ENCODE results near the gene SOCS6.
"Not testable (repeated sequence)": the region's sequence is repeated elsewhere in the genome, so short reads cannot be mapped to it uniquely, and the experiment has no call there.

DNA sequence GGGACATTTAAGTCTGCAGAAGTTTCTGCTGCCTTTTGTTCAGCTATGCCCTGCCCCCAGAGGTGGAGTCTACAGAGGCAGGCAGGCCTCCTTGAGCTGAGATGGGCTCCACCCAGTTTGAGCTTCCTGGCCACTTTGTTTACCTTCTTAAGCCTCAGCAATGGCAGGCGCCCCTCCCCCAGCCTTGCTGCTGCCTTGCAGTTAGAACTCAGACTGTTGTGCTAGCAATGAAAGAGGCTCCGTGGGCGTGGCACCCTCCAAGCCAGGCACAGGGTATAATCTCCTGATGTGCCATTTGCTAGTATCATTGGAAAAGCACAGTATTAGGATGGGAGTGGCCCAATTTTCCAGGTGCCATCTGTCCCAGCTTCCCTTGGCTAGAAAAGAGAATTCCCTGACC, 59.6 kb downstream of the SOCS6 start:
- TF ChIP-seq, protein P1, sequence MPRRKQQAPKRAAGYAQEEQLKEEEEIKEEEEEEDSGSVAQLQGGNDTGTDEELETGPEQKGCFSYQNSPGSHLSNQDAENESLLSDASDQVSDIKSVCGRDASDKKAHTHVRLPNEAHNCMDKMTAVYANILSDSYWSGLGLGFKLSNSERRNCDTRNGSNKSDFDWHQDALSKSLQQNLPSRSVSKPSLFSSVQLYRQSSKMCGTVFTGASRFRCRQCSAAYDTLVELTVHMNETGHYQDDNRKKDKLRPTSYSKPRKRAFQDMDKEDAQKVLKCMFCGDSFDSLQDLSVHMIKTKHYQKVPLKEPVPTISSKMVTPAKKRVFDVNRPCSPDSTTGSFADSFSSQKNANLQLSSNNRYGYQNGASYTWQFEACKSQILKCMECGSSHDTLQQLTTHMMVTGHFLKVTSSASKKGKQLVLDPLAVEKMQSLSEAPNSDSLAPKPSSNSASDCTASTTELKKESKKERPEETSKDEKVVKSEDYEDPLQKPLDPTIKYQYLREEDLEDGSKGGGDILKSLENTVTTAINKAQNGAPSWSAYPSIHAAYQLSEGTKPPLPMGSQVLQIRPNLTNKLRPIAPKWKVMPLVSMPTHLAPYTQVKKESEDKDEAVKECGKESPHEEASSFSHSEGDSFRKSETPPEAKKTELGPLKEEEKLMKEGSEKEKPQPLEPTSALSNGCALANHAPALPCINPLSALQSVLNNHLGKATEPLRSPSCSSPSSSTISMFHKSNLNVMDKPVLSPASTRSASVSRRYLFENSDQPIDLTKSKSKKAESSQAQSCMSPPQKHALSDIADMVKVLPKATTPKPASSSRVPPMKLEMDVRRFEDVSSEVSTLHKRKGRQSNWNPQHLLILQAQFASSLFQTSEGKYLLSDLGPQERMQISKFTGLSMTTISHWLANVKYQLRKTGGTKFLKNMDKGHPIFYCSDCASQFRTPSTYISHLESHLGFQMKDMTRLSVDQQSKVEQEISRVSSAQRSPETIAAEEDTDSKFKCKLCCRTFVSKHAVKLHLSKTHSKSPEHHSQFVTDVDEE (CRISPR knock-in tag; IDR thresholded peaks at IDR 0.05), result not testable (repeated sequence)
- TF ChIP-seq ZFP30 (CRISPR knock-in tag; IDR thresholded peaks at IDR 0.05); ZNF70 (CRISPR knock-in tag; IDR thresholded peaks at IDR 0.05); ZFP3 (CRISPR knock-in tag; IDR thresholded peaks at IDR 0.05); RARB (CRISPR knock-in tag; IDR thresholded peaks at IDR 0.05); OSR1 (CRISPR knock-in tag; IDR thresholded peaks at IDR 0.05); ARNTL (CRISPR knock-in tag; IDR thresholded peaks at IDR 0.05; ENCODE audit: borderline replicate concordance, low read depth); ZNF565 (CRISPR knock-in tag; conservative IDR thresholded peaks at IDR 0.05; ENCODE audit: low read depth): not testable (repeated sequence)
- TF ChIP-seq, protein P2, sequence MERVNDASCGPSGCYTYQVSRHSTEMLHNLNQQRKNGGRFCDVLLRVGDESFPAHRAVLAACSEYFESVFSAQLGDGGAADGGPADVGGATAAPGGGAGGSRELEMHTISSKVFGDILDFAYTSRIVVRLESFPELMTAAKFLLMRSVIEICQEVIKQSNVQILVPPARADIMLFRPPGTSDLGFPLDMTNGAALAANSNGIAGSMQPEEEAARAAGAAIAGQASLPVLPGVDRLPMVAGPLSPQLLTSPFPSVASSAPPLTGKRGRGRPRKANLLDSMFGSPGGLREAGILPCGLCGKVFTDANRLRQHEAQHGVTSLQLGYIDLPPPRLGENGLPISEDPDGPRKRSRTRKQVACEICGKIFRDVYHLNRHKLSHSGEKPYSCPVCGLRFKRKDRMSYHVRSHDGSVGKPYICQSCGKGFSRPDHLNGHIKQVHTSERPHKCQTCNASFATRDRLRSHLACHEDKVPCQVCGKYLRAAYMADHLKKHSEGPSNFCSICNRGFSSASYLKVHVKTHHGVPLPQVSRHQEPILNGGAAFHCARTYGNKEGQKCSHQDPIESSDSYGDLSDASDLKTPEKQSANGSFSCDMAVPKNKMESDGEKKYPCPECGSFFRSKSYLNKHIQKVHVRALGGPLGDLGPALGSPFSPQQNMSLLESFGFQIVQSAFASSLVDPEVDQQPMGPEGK (CRISPR knock-in tag; IDR thresholded peaks at IDR 0.05; ENCODE audit: borderline replicate concordance), result not testable (repeated sequence)
- TF ChIP-seq, protein P3, sequence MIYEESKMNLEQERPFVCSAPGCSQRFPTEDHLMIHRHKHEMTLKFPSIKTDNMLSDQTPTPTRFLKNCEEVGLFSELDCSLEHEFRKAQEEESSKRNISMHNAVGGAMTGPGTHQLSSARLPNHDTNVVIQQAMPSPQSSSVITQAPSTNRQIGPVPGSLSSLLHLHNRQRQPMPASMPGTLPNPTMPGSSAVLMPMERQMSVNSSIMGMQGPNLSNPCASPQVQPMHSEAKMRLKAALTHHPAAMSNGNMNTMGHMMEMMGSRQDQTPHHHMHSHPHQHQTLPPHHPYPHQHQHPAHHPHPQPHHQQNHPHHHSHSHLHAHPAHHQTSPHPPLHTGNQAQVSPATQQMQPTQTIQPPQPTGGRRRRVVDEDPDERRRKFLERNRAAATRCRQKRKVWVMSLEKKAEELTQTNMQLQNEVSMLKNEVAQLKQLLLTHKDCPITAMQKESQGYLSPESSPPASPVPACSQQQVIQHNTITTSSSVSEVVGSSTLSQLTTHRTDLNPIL (CRISPR knock-in tag; IDR thresholded peaks at IDR 0.05; ENCODE audit: low read depth), result not testable (repeated sequence)
- TF ChIP-seq, protein P4, sequence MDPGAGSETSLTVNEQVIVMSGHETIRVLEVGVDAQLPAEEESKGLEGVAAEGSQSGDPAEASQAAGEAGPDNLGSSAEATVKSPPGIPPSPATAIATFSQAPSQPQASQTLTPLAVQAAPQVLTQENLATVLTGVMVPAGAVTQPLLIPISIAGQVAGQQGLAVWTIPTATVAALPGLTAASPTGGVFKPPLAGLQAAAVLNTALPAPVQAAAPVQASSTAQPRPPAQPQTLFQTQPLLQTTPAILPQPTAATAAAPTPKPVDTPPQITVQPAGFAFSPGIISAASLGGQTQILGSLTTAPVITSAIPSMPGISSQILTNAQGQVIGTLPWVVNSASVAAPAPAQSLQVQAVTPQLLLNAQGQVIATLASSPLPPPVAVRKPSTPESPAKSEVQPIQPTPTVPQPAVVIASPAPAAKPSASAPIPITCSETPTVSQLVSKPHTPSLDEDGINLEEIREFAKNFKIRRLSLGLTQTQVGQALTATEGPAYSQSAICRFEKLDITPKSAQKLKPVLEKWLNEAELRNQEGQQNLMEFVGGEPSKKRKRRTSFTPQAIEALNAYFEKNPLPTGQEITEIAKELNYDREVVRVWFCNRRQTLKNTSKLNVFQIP (CRISPR knock-in tag; IDR thresholded peaks at IDR 0.05; ENCODE audit: borderline replicate concordance, low read depth), result not testable (repeated sequence)

Data from SK-N-SH treated with all-trans-retinoic acid at 6 μM for 48 hours (cell line).